NCI-H1105 treated with DMSO at 0.1 percent for 48 hours (cell line): Measurements from ENCODE around the gene VTI1A.

Source experiments
- DNase-seq: peaks from one replicate; lab custom pipeline; 2025; lab: John Stamatoyannopoulos, UW

Gene VTI1A

GRCh38 chr10:112811741-112812551 lies 364.9 kb downstream of the VTI1A start:
- DNase-seq, result no peak

DNA sequence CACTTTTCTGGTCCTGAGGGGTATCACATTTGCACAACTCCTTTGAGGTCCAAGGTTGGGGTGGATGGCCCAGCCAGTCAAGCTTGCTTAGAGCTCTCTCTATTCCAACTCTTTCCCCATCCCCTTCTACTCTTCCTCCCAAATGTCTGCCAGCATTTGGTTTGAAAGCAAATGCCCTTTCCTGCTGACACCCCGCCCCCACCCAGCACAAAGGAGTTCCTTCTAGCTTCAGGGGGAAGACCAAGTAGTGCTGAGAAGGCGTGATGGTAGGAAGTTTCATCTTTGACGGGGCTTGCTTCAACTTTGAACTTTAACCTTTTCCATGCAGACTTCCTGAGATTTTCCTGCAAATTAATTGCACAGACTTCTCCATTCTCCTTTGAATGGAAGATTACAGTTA lies 365.6 kb downstream of the VTI1A start:
- DNase-seq, result no peak

DNA sequence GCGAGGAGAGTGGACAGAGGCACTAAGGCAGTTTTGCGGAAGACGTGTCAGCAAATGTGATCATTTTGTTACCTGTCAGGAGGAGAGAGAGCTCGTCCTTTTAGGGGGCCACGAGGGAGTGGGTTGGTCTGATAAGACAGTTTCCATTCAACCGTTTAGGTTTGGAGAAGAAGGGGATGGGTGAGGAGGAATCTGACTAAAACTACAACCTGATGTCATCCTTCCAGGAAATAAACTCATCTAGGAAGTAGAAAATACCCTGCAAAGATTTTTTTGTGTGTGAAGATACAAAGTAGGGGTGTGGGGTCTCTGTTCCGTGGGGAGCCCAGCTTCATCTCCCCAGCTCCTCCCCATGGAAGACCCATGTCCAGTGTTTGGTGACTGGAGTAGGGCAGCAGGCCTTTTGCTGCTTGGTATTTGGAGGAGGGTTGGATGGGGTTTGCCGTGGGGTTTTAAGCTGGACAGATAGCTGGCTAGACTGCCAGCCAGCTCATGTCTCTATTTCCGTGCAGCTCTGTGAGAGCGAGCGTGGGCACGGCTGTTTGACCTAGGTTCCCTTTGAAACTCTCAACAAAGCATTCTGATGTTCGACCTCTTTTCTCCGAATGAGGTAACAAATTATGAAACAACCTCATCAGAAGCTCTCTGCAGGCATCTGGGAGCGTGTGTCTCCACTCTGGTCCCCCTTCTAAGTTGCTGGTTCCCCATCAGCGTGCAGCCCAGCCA lies 367.0 kb downstream of the VTI1A start:
- no peak for DNase-seq

- no peak for DNase-seq
Observed at GRCh38 chr10:112815269-112816032, 368.4 kb downstream of the VTI1A start.

DNA sequence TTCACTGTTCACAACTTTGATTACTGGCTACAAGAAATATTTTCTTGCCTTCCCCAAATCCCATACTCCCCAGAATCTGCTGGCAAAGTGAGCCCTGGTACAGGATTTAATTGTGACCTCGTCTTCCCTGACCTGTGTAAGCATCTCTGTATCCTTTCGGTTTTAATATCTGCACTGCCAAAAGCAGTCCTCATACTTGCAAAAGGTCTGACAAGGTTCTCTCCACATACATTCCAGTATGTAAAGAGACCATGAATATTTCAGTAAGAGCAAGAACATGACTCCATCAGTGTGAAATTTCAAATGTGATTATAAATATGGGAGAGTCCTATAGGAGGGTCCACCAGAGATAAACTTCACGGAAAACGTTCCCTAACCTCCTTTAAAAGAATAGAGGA lies 369.0 kb downstream of the VTI1A start:
- no peak for DNase-seq

- DNase-seq, result no peak
Observed at GRCh38 chr10:112816891-112817290, 369.9 kb downstream of the VTI1A start.

GRCh38 chr10:112817981-112818777 lies 371.2 kb downstream of the VTI1A start:
- no peak for DNase-seq

DNA sequence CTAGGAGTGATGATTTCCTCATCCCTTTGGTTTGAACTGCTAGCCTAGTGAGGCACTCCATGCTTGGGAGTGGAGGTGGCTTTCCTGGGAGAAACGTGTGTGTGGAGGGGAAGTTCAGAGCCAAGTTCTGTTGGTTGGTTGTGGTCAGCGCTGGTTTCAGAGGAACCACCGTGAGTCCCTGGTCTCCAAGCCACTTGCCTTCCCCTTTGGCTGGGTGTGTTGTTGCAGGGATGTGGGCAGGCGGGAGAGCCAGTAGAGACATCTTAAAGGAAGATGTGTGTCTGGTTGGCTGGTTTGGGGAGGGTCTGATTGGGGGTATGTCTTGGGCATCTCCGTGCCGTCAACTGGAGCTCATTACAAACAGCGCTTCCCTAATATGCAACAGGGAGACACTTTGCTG lies 372.2 kb downstream of the VTI1A start:
- DNase-seq, result no peak

GRCh38 chr10:112820320-112820719 lies 373.3 kb downstream of the VTI1A start:
- no peak for DNase-seq

GRCh38 chr10:112821038-112821437 lies 374.0 kb downstream of the VTI1A start:
- DNase-seq, result no peak

GRCh38 chr10:112821663-112822062 lies 374.6 kb downstream of the VTI1A start:
- DNase-seq, result no peak

DNA sequence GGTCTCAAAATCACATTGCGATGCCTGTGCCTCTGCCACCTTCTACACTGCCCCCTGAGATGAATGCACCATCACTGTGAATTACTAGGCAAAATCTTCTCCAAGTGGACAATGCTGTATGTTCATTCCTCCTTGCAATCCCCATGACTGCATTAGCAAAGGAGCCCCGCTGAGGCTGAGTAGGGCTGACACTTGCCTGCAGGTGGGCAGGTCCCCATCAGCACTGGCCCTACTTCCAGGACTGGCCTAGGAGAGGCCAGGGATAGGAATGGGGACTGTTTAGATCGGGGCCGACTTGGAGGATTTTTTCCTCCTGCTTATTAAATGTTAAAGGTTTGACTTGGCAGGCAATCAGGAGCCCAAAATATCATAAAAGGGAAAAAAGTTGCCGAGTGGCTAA lies 376.0 kb downstream of the VTI1A start:
- no peak for DNase-seq

DNA sequence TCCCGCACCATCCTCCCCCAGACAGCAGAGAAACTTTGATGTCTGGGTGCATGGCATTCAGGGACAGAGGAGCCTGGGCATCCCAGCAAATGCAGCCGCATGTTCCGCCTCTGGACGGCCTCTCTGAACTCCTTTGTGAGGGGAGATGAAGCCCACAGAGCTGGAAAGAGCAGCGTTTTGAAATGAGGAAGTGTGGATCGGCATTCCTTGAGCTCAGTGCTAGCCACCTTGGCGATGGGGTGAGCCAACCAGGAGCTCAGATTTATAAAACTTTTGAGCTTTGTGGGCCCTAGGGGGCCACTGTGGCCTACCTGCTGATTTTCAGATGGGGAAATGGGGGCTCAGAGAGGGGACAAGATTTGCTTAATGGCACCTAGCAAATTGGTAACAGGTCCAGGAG lies 376.6 kb downstream of the VTI1A start:
- DNase-seq, result no peak

DNA sequence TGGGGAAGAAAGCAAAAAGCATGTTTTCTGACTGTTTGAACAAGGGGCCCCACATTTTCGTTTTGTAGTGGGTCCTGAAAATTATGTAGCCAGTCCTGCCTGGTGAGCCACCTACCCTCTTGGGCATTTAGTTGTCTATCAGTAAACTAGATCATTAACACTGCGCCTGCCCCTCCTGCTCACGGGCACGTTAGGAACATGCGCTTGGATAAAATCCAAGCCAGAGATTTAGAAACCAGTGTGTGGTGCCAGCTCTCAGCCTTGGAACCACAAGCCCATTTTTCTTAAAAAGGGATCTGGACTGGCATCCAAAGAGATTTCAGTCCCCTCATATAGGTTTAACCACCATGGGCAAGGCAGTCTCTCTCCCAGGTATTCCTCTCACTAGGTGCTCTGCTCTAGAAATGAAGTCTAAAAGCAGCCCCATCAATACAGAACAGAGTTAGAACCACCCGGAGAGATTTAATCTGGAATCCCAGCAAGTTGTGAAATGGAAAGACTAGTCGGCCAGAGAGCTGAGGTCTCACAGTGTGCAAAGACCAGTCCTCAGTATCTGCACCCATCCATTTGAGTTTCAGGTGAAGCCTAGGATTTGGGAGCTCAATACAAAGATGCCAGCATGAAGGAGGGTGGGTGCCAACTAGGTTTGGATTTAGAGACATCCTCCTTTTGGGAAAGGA lies 379.1 kb downstream of the VTI1A start:
- no peak for DNase-seq

DNA sequence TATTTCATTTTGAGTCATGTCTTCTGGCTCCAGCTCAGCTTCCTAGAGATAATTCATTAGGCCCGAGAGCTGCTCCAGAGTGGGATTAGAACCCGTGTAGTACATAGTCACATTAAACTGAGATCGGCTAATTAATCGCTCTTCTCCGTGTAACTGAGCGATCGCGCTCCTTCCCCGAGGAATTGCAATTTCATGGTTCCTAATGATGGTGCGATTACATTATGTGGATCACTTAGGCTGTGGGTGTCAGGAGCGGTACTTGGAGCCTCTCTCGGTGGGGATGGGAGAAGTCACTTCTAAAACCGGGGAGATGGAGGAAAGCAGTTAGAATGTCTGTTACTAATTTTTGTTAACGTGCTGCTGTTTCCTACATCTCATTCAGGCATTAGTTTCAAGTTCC lies 380.1 kb downstream of the VTI1A start:
- no peak for DNase-seq

DNA sequence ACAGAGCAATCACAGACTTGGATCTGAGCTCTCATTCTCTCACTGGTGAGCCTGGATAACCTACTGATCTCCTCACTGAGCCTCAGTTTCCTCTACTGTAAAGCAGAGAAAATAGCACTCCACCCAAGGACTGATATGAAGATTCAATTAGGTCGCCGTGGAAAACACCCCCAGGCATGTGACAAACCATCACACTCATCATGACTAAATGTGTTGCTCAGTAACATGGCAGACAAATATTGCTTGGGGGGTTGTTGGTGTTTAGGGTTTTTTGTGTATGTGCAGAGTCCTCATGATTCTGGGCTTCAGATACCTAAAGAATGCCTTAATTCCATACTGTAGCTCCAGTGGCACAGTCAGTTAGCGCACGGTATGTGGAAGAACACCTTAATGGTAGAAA lies 380.9 kb downstream of the VTI1A start:
- no peak for DNase-seq

DNA sequence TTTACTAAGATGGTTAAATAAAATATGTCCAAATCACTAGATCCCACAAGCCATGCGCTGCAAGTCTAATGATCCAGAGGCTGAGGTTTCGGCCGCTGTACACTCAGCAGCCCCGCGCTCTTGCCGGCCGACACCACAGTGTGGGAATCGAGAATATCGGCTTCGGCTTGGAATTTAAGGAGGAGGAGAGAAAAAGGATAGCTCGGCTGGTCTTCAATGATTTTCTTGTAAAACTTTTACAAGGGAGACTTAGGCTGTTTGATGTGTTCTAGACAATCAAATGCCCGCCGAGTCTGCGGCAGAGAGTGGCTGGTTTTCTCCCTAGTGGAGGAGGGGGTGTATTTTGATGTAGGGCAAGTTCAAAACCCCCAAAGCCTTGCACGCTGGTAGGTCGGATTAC lies 384.8 kb downstream of the VTI1A start:
- no peak for DNase-seq

GRCh38 chr10:112832361-112832878 lies 385.4 kb downstream of the VTI1A start:
- no peak for DNase-seq

DNA sequence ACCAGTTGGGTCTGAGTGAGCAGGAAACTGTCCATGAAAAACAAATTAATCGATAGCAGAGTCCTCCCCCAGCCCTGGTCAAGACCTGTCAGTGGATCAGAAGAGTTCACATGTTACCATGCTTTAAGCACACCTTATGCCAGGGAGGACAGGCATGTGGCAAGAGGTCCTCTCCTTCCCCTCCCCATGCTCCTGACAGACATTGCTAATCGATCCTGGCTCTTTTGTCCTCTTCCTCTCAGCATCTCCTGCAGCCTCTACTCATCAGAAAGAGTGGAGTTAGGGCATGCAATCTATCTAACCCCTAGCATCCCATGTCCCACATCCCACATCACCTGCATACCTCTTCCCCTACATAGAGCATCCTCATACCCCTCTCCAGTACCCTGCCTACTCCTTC lies 385.9 kb downstream of the VTI1A start:
- DNase-seq, result no peak

DNA sequence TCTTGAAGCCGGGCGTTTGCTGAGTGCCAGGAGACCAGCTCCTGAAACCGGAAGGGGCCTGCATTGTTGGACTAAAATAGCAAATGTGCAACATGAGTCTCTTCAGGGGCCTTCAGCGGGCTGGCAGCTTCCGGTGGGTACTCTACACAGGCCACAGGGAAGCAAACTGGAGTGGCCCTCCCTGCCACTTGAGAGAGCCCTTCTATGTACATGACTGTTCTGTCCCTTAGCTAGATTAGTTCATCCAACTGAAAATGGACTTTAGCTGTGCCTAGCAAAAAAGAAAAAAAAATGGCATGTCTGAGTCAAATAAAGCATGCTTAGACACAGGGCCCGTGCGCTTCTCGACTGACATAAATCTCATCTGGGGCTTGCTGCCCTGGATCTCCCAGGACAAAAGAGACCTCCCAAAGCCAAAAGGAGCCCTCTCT lies 387.8 kb downstream of the VTI1A start:
- no peak for DNase-seq

DNA sequence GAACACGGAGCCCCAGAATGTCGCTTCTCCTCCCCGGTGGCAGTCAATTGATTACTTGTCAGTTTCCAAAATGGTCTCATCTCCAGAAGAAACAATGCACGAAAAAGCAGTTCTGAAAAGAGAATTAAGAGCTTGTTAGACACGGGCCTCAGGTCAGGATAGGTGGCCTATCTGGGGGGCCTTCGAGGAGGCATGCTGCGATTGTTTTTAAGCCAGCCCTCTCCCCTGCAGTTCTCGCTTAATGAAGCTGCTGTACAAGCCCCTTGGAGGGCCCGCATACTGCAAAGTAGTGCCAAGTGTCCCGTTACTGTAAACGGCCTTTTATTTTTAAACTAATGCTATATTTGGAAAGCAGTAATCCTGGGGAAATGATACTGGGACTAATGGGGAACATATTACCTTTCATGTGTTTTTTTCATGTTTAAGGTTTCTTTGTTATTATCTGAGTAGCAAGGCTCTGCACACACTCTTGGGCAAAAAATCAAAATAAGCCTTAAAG lies 388.3 kb downstream of the VTI1A start:
- no peak for DNase-seq
